Activated B cell treated with CpG ODN at 0.5 μM for 24 hours (primary cell): ENCODE measurements around the gene GCNA. TPM values are rescaled to one million over a fixed set of nuclear protein-coding genes. Genes with fewer than 3 reads are reported as not detected.
"Not testable (repeated sequence)": the region's sequence is repeated elsewhere in the genome, so short reads cannot be mapped to it uniquely, and the experiment has no call there.

Source experiments
- ATAC-seq: fragments of 200-7000 bp; cut with Tn5 transposase; one replicate; pipeline ENCODE4 v1.10.0; 2021; ENCODE audit warnings: low read depth, mild to moderate bottlenecking, moderate library complexity
- CTCF ChIA-PET: fragments of 350-600 bp; sonication (Branson Sonifier 250); formaldehyde crosslinking; loops from one replicate; lab custom pipeline; 2021; ENCODE audit warnings: antibody characterized with exemption; lab: Charles Lee
- POLR2A ChIA-PET: fragments of 350-600 bp; sonication (Branson Sonifier 250); formaldehyde crosslinking; loops from one replicate; lab custom pipeline; 2021; ENCODE audit warnings: antibody characterized with exemption; lab: Charles Lee
- DNase-seq: peaks from one replicate; pipeline ENCODE4 v3.0.0; 2022
- H3K27ac Mint-ChIP-seq: one replicate; pipeline ENCODE4 v1.8.0; 2020; ENCODE audit warnings: mixed read lengths
- H3K27me3 Mint-ChIP-seq: one replicate; pipeline ENCODE4 v1.8.0; 2021; ENCODE audit warnings: mixed read lengths
- H3K36me3 Mint-ChIP-seq: one replicate; pipeline ENCODE4 v1.8.0; 2021; ENCODE audit warnings: low read depth, mixed read lengths
- H3K4me1 Mint-ChIP-seq: one replicate; pipeline ENCODE4 v1.8.0; 2021; ENCODE audit warnings: mixed read lengths
- H3K4me3 Mint-ChIP-seq: one replicate; pipeline ENCODE4 v1.8.0; 2020; ENCODE audit warnings: mild to moderate bottlenecking, mixed read lengths
- H3K9me3 Mint-ChIP-seq: one replicate; pipeline ENCODE4 v1.8.0; 2020; ENCODE audit warnings: mixed read lengths
- CTCF ChIP-seq: fragments of 200-600 bp; IDR thresholded peaks from one replicate; pipeline ENCODE4 v1.8.0; 2022; ENCODE audit warnings: antibody characterized with exemption, mild to moderate bottlenecking
- intact Hi-C: fragments of 100-400 bp; cut with micrococcal nuclease; formaldehyde crosslinking; loops from one replicate; pipeline ENCODE4 v1.15.1; 2024
- total RNA-seq: library from RNA; stranded (reverse); gene quantifications from 2 replicates; pipeline ENCODE4 v1.2.3, GENCODE V29; 2022

Gene GCNA
- total RNA-seq, 1 donor from 2014 or later = 4.1 TPM

- H3K27me3 Mint-ChIP-seq = no peaks in the 10 kb centered on the region
- peaks cover 60% of the 10 kb centered on the region for H3K36me3 Mint-ChIP-seq
Measured at GRCh38 chrX:71550578-71550977, 27.7 kb upstream of the GCNA start.

GRCh38 chrX:71556036-71556435 lies 22.2 kb upstream of the GCNA start:
- no peaks in the 10 kb centered on the region for H3K27me3 Mint-ChIP-seq
- H3K9me3 Mint-ChIP-seq = no peaks in the 10 kb centered on the region
- no peak for TF ChIP-seq CTCF
- intact Hi-C loops = no loop called here
- CTCF ChIA-PET = no interaction called here
- POLR2A ChIA-PET = no interaction called here
- H3K27ac Mint-ChIP-seq = no peak overlapping the region
- no peak for ATAC-seq
- H3K4me3 Mint-ChIP-seq = no peak overlapping the region
- DNase-seq = no peak
- H3K36me3 Mint-ChIP-seq = peaks cover 58% of the 10 kb centered on the region
- no peaks in the 10 kb centered on the region for H3K4me1 Mint-ChIP-seq

More at GRCh38 chrX:71550578-71550977, 27.7 kb upstream of the GCNA start:
- no peak for ATAC-seq
- Mint-ChIP-seq H3K4me3 (no peak overlapping the region), H3K27ac (no peak overlapping the region), H3K9me3 (no peaks in the 10 kb centered on the region), H3K4me1 (no peaks in the 10 kb centered on the region)
- ChIA-PET POLR2A (interaction anchor here (1.5 to 2.6 kb wide), 2 partner anchors 16 to 19 kb away, joined by 4 to 8 read pairs; partner anchors contain the start of gene OGT), CTCF (no interaction called here)
- no peak for DNase-seq
- intact Hi-C loops = no loop called here
- TF ChIP-seq CTCF = no peak

- H3K4me3 Mint-ChIP-seq = no peak overlapping the region
- intact Hi-C loops = no loop called here
- no peak overlapping the region for H3K27ac Mint-ChIP-seq
- ChIA-PET POLR2A (interaction anchor here (0.6 kb wide), 1 partner anchor 69 kb away, joined by 4 read pairs; no protein-coding TSS in a partner anchor), CTCF (no interaction called here)
- ATAC-seq (no peak), DNase-seq (no peak)
- H3K27me3 Mint-ChIP-seq = no peaks in the 10 kb centered on the region
- peaks cover 76% of the 10 kb centered on the region for H3K36me3 Mint-ChIP-seq
- H3K9me3 Mint-ChIP-seq = no peaks in the 10 kb centered on the region
- H3K4me1 Mint-ChIP-seq = no peaks in the 10 kb centered on the region
- TF ChIP-seq CTCF = no peak
Measured at GRCh38 chrX:71558920-71559319, 19.3 kb upstream of the GCNA start.

GRCh38 chrX:71559773-71560172 lies 18.5 kb upstream of the GCNA start:
- POLR2A ChIA-PET, CTCF ChIA-PET, H3K9me3 Mint-ChIP-seq, ATAC-seq, intact Hi-C loops, H3K4me1 Mint-ChIP-seq, H3K27me3 Mint-ChIP-seq, H3K27ac Mint-ChIP-seq, DNase-seq, H3K4me3 Mint-ChIP-seq: not testable (repeated sequence)
- peaks cover 76% of the 10 kb centered on the region for H3K36me3 Mint-ChIP-seq

GRCh38 chrX:71563921-71564320 lies 14.3 kb upstream of the GCNA start:
- ATAC-seq (no peak), DNase-seq (no peak)
- Mint-ChIP-seq H3K27ac (no peak overlapping the region), H3K9me3 (no peaks in the 10 kb centered on the region), H3K4me3 (no peak overlapping the region), H3K27me3 (no peaks in the 10 kb centered on the region), H3K36me3 (peaks cover 78% of the 10 kb centered on the region), H3K4me1 (no peaks in the 10 kb centered on the region)
- no peak for TF ChIP-seq CTCF
- ChIA-PET POLR2A (no interaction called here), CTCF (interaction anchor here (1.7 kb wide), 1 partner anchor 88 kb away, joined by 6 read pairs; no protein-coding TSS in a partner anchor)
- intact Hi-C loops = no loop called here
